ENCODE data around the gene LTA.
A peak's percentile ranks its signal among the peaks of the same experiment; 100 is the strongest.
"Not testable (repeated sequence)": the region's sequence is repeated elsewhere in the genome, so short reads cannot be mapped to it uniquely, and the experiment has no call there.

The LTA gene

DNA sequence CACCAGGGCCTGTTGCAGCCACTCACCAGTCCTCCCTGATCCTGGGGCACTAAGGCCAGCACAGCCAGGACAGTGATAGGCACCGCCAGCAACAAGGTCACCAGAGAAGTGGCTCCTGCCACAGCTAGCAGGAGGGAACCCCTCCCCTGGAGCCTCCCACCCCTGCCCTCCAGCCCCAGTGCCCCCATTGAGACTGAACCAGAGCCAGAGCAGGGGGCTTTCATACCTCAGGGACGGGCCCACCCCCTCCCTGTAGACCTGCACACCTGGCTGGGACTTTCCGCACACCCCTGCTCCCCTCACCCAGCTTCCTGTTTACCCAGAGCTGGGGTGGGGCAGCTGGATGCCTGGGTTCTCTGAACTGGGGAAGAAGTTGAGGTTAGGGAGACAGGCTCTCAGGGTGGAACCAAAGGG, 10.1 kb downstream of the LTA start, which contains the start of gene LTB:
TSS of gene LTB (minus strand) at position 195 of the 414 bp plus-strand sequence. CDS start at position 188, 7 bp downstream.
- Histone ChIP-seq H3K4me2 (peak within 1 kb of the TSS; percentile 90 to 100 (median 96)), H4K20me1 (peaks cover 0 to 14% (median 7%) of the 10 kb centered on the region in 11 experiments; a peak in 13 of 22 replicates), H3K36me3 (peaks cover 16 to 20% (median 18%) of the 10 kb centered on the region in 11 experiments), H3K4me3 (peak within 1 kb of the TSS; percentile 69 to 81 (median 76)), H3K9me3 (replicated peaks in 1 of 11) (no peaks in the 10 kb centered on the region), H3K27me3 (no peaks in the 10 kb centered on the region), H3K9ac (peak within 1 kb of the TSS; percentile 80 to 89 (median 86)), H3K4me1 (peaks cover 81 to 96% (median 91%) of the 10 kb centered on the region in 10 experiments), H3K27ac (peak within 1 kb of the TSS; percentile 61 to 88 (median 83); a peak in 21 of 22 replicates)
- no peak for TF ChIP-seq Cebpa-rat (IDR thresholded peaks at IDR 0.05)

- H3K4me1 ChIP-seq = peaks cover 76 to 95% (median 86%) of the 10 kb centered on the region in 10 experiments
- H3K9ac ChIP-seq = peak overlapping the region in 10 of 11 experiments; percentile 66 to 81 (median 74); a peak in 19 of 22 replicates
- H3K27ac ChIP-seq = peak overlapping the region; percentile 59 to 92 (median 86)
- no peaks in the 10 kb centered on the region for H3K27me3 ChIP-seq
- no peaks in the 10 kb centered on the region for H4K20me1 ChIP-seq
- H3K9me3 ChIP-seq (replicated peaks in 1 of 11) = no peaks in the 10 kb centered on the region
- TF ChIP-seq Cebpa-rat (IDR thresholded peaks at IDR 0.05) = no peak
- H3K4me3 ChIP-seq = peak overlapping the region in 3 of 10 experiments; percentile 24 to 64 (median 63); a peak in 3 of 20 replicates
- H3K4me2 ChIP-seq = peak overlapping the region; percentile 77 to 100 (median 94)
- H3K36me3 ChIP-seq = peaks cover 0 to 10% (median 0%) of the 10 kb centered on the region in 11 experiments; a peak in 5 of 22 replicates
These were observed 13.4 kb downstream of the LTA start for GRCh38 chr6:31585491-31585890.

DNA sequence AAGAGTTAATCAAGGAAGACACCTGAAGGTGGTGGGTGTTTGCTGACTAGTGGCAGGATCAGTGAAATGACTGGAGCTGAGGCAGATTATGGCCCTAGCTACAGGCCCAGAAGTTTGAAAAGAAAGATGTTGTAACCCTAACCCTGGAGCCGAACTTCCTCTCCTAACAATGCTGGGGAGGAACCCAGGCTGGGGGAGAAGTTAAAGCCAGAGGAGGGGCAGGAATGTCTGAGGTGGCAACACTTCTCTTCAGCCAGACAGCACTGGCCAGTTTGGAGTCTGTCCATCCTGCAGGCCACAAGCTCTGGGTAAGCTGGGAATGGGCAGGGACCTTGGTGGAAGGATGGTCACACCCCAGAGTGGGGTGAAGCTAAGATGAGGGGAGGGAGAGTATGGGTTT, 13.9 kb downstream of the LTA start, which contains the start of gene LST1:
TSS of gene LST1 (plus strand) at position 270 of the 400 bp plus-strand sequence. CDS start 1,023 bp downstream, outside the sequence.
- Histone ChIP-seq H3K4me3 (peak within 1 kb of the TSS in 9 of 10 experiments; percentile 17 to 64 (median 48); a peak in 15 of 20 replicates), H3K36me3 (peaks cover 0 to 10% (median 0%) of the 10 kb centered on the region in 11 experiments; a peak in 5 of 22 replicates), H3K4me2 (peak within 1 kb of the TSS; percentile 77 to 100 (median 94)), H3K27ac (peak within 1 kb of the TSS; percentile 59 to 92 (median 86)), H3K9ac (peak within 1 kb of the TSS; percentile 47 to 81 (median 74)), H4K20me1 (no peaks in the 10 kb centered on the region), H3K9me3 (replicated peaks in 1 of 11) (no peaks in the 10 kb centered on the region), H3K4me1 (peaks cover 73 to 96% (median 84%) of the 10 kb centered on the region in 10 experiments), H3K27me3 (no peaks in the 10 kb centered on the region)
- TF ChIP-seq Cebpa-rat (IDR thresholded peaks at IDR 0.05) = no peak

DNA sequence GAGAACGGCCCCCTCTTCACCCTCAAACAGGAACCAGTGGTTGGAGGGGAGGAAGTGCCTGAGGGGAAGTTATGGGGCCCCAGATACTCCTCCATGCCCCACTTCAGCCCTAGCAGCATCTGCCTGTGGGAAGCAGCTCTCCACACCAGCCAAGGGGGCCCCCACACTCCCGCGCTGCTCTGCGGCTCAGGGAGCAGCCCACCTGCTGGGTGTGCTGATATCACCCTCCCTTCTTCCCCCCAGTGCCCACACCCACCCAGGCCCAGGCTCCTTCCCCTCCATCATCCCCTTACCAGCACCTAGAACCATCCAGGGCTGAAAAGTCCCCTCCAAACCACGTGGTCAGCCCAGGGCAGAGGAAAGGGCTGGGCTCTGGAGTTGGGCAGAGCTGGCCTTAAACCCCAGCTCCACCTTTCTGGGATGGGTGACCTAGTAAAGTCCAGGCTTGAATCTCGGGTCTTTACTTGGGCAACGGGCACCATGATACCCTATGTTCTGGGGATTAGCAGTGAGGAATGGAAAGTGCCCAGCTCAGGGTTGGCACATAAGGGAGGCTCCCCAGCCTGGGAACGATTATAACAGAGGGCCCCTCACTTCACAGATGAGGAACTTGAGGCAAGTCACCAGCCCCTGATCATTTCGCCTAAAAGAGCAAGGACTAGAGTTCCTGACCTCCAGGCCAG, 14.7 kb downstream of the LTA start:
- no peaks in the 10 kb centered on the region for H3K27me3 ChIP-seq
- H3K27ac ChIP-seq = peak overlapping the region; percentile 59 to 92 (median 86)
- peak overlapping the region; percentile 77 to 100 (median 94) for H3K4me2 ChIP-seq
- H3K36me3 ChIP-seq = peaks cover 0 to 10% (median 0%) of the 10 kb centered on the region in 11 experiments; a peak in 5 of 22 replicates
- peaks cover 66 to 92% (median 80%) of the 10 kb centered on the region in 10 experiments for H3K4me1 ChIP-seq
- peak overlapping the region in 9 of 10 experiments; percentile 17 to 64 (median 48); a peak in 15 of 20 replicates for H3K4me3 ChIP-seq
- no peak for TF ChIP-seq Cebpa-rat (IDR thresholded peaks at IDR 0.05)
- peak overlapping the region; percentile 47 to 81 (median 74) for H3K9ac ChIP-seq
- no peaks in the 10 kb centered on the region for H4K20me1 ChIP-seq
- H3K9me3 ChIP-seq (replicated peaks in 1 of 11) = no peaks in the 10 kb centered on the region

DNA sequence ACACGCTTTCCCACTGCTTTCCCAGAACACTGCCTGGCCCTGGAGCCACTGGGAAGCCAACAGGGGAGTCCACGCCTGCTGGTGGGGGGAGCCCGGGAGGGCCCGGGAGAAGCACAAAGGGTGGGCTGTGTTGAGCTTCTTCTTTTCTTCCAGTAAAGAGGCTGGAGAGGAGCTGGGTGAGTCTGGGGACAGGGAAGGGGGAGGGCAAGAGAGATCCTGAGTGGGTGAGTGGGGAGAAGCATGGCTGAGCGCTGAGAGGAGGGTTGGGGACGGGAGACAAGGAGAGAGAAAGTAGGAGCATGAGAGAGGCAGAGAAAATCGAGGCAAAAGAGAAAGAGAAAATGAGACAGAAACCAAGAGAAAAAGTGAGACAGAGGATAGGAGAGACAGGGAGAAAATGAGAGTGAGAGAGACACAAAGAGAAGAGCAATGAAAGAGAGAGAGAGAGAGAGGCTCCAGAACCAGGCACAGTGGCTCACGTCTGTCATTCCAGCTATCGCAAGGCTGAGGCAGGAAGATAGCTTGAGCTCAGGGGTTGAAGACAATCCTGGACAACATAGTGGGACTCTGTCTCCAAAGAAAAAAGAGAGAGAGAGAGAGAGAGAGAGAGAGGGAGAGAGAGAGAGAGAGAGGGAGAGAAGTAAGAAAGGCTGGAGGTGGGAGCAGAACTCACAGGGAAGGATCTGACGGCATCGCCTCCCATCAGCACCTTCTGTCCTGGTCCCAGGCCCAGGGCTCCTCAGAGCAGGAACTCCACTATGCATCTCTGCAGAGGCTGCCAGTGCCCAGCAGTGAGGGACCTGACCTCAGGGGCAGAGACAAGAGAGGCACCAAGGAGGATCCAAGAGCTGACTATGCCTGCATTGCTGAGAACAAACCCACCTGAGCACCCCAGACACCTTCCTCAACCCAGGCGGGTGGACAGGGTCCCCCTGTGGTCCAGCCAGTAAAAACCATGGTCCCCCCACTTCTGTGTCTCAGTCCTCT, 16.0 kb downstream of the LTA start:
- Histone ChIP-seq H3K4me3 (peak overlapping the region in 6 of 10 experiments; percentile 42 to 64 (median 52); a peak in 12 of 20 replicates), H3K4me2 (peak overlapping the region; percentile 77 to 100 (median 94)), H4K20me1 (no peaks in the 10 kb centered on the region), H3K27ac (peak overlapping the region; percentile 54 to 92 (median 86); a peak in 21 of 22 replicates), H3K9ac (peak overlapping the region; percentile 56 to 81 (median 74)), H3K4me1 (peaks cover 65 to 92% (median 79%) of the 10 kb centered on the region in 10 experiments), H3K9me3 (replicated peaks in 1 of 11) (no peaks in the 10 kb centered on the region), H3K27me3 (no peaks in the 10 kb centered on the region), H3K36me3 (peaks cover 0 to 10% (median 0%) of the 10 kb centered on the region in 11 experiments; a peak in 5 of 22 replicates)
- TF ChIP-seq Cebpa-rat (IDR thresholded peaks at IDR 0.05) = no peak

DNA sequence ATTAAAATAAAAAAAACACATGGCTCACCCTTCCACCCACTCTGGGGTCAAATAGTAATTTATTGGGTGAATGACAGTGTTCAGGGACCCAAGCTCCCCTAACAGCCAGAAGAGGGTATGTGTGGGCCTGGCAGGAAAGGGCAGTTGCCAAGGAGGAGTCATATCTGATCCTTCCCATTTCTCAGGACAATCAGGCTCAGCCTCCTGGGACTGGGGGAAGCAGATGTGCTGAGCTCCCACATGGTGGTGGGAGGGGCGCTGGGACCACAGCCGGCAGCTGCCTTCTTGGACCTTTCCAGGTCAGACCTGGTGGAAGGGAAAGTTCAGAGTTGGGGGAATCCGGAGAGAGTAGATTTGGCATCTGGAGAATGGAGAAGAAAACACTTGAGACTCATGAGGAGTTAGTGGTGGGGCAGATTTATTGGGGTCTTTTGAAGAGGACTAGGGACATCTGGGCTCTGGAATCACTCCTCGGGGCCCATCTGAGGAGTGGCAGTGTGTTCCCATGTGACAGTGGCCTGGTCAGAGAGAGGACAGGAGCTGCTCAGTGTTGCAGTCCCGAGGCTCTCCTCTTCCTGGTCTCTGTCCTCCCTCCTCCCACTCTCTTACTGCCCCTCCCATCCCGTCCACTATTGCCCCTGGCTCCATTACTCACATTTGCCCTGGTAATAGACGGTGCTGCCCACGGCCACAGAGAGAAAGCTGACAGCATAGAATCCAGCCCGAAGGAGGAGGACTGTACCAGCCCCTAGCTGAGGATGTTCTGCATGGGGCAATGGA, 17.0 kb downstream of the LTA start:
- H3K9me3 ChIP-seq (replicated peaks in 1 of 11) = peaks cover 0 to 5% (median 3%) of the 10 kb centered on the region in 11 experiments; a peak in 10 of 22 replicates
- H3K36me3 ChIP-seq = peaks cover 0 to 10% (median 0%) of the 10 kb centered on the region in 11 experiments; a peak in 5 of 22 replicates
- no peak for TF ChIP-seq Cebpa-rat (IDR thresholded peaks at IDR 0.05)
- H3K9ac ChIP-seq = peak overlapping the region; percentile 56 to 81 (median 74); a peak in 19 of 22 replicates
- peak overlapping the region in 10 of 11 experiments; percentile 64 to 92 (median 88); a peak in 17 of 22 replicates for H3K27ac ChIP-seq
- H4K20me1 ChIP-seq = no peaks in the 10 kb centered on the region
- peaks cover 71 to 91% (median 78%) of the 10 kb centered on the region in 10 experiments for H3K4me1 ChIP-seq
- peak overlapping the region; percentile 77 to 100 (median 94) for H3K4me2 ChIP-seq
- peak overlapping the region in 6 of 10 experiments; percentile 17 to 64 (median 52); a peak in 9 of 20 replicates for H3K4me3 ChIP-seq
- H3K27me3 ChIP-seq = no peaks in the 10 kb centered on the region

DNA sequence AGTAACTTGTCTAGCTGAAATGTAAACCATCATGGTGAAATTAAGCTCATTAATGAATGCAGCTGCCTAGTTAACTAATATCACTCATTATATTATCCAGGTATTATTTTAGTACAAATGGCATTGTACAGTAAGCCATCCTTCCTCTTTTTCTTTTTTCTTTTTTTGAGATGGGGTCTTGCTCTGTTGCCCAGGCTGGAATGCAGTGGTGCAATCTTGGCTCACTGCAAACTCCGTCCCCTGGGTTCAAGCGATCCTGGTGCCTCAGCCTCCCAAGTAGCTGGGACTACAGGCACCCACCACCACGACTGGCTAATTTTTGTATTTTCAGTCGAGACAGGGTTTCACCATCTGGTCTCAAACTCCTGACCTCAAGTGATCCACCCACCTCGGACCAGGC, 18.6 kb downstream of the LTA start:
- not testable (repeated sequence) for H3K9ac ChIP-seq, H3K4me2 ChIP-seq, H3K27ac ChIP-seq, H3K4me3 ChIP-seq, H3K27me3 ChIP-seq, H3K36me3 ChIP-seq, H4K20me1 ChIP-seq
- Histone ChIP-seq H3K9me3 (replicated peaks in 1 of 11) (peaks cover 0 to 14% (median 8%) of the 10 kb centered on the region in 11 experiments; a peak in 11 of 22 replicates), H3K4me1 (peaks cover 61 to 75% (median 62%) of the 10 kb centered on the region in 10 experiments)

Measured in BLaER1 treated with 17β-estradiol and CSF1 and Interleukin-3, amounts not matched to agents 10 nM and 100 nM (cell line).